ENCODE data around the gene INSC. TPM values are rescaled to one million over a fixed set of nuclear protein-coding genes. Genes with fewer than 3 reads are reported as not detected.

INSC gene
- total RNA-seq, 2 experiments from 2014 or later = not detected

- H3K27me3 ChIP-seq (ENCODE audit: control insufficient read depth in 1 of 2, insufficient read depth in 2 of 2, low read length in 2 of 2) = peaks cover 5 to 14% of the 10 kb centered on the region in 2 experiments
- no peaks in the 10 kb centered on the region for H3K4me1 Mint-ChIP-seq (ENCODE audit: low read depth)
- no peaks in the 10 kb centered on the region for H3K9me3 ChIP-seq (ENCODE audit: control insufficient read depth in 1 of 2, insufficient read depth in 1 of 2, low read length in 2 of 2)
- H3K36me3 ChIP-seq (ENCODE audit: insufficient read depth, low read length) = no peaks in the 10 kb centered on the region
- H3K27ac Mint-ChIP-seq = no peak overlapping the region
- H3K4me1 ChIP-seq (ENCODE audit: insufficient read depth, low read length) = no peaks in the 10 kb centered on the region
- DNase-seq (no peak), ATAC-seq (ENCODE audit: poor library complexity) (no peak)
- ChIA-PET POLR2A (no interaction called here), CTCF (no interaction called here)
- TF ChIP-seq CTCF (IDR thresholded peaks at IDR 0.05) = no peak
- peaks cover 26% of the 10 kb centered on the region for H3K27me3 Mint-ChIP-seq
- H3K36me3 Mint-ChIP-seq (ENCODE audit: low read depth) = no peaks in the 10 kb centered on the region
- H3K4me3 Mint-ChIP-seq = no peak overlapping the region
- H3K9me3 Mint-ChIP-seq = no peaks in the 10 kb centered on the region
- intact Hi-C loops (cut with DNase I, micrococcal nuclease) = no loop called here
- no peak overlapping the region for H3K27ac ChIP-seq (ENCODE audit: low read depth in 1 of 2, low read length in 2 of 2)
- no peak overlapping the region for H3K4me3 ChIP-seq (ENCODE audit: low read length)
Observed at GRCh38 chr11:15127341-15127740, 12.6 kb downstream of the INSC start.

- no peaks in the 10 kb centered on the region for H3K9me3 Mint-ChIP-seq
- no peak for DNase-seq
- H3K4me1 Mint-ChIP-seq (ENCODE audit: low read depth) = no peaks in the 10 kb centered on the region
- intact Hi-C loops (cut with DNase I, micrococcal nuclease) = no loop called here
- no peak overlapping the region for H3K4me3 ChIP-seq (ENCODE audit: low read length)
- H3K36me3 Mint-ChIP-seq (ENCODE audit: low read depth) = no peaks in the 10 kb centered on the region
- peaks cover 17% of the 10 kb centered on the region for H3K27me3 Mint-ChIP-seq
- H3K27ac Mint-ChIP-seq = no peak overlapping the region
- no peak for ATAC-seq (ENCODE audit: poor library complexity)
- no peak for TF ChIP-seq CTCF (IDR thresholded peaks at IDR 0.05)
- H3K27me3 ChIP-seq (ENCODE audit: control insufficient read depth in 1 of 2, insufficient read depth in 2 of 2, low read length in 2 of 2) = peaks cover 0 to 13% of the 10 kb centered on the region in 2 experiments
- ChIA-PET CTCF (no interaction called here), POLR2A (no interaction called here)
- no peaks in the 10 kb centered on the region for H3K36me3 ChIP-seq (ENCODE audit: insufficient read depth, low read length)
- H3K27ac ChIP-seq (ENCODE audit: low read depth in 1 of 2, low read length in 2 of 2) = no peak overlapping the region
- no peaks in the 10 kb centered on the region for H3K4me1 ChIP-seq (ENCODE audit: insufficient read depth, low read length)
- no peak overlapping the region for H3K4me3 Mint-ChIP-seq
- no peaks in the 10 kb centered on the region for H3K9me3 ChIP-seq (ENCODE audit: control insufficient read depth in 1 of 2, insufficient read depth in 1 of 2, low read length in 2 of 2)
Observed at GRCh38 chr11:15128621-15129020, 13.9 kb downstream of the INSC start.

DNA sequence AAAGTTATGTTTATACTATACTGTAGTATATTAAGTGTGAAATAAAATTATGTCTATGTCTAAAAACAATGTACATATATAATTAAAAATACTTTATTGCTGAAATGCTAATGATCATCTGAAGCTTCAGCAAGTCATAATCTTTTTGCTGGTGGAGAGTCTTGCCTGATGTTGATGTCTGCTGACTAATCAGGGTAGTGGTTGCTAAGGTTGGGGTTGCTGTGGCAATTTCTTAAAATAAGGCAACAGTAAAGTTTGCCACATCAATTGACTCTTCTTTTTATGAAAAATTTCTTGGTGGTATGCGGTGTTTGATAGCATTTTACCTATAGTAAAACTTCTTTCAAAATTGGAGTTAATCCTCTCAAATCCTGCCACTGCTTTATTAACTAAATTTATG is 21.4 kb downstream of the INSC start:
- no peak overlapping the region for H3K27ac Mint-ChIP-seq
- peaks cover 9% of the 10 kb centered on the region for H3K27me3 Mint-ChIP-seq
- ChIA-PET CTCF (no interaction called here), POLR2A (no interaction called here)
- intact Hi-C loops (cut with DNase I, micrococcal nuclease) = no loop called here
- no peak overlapping the region for H3K27ac ChIP-seq (ENCODE audit: low read depth in 1 of 2, low read length in 2 of 2)
- no peaks in the 10 kb centered on the region for H3K4me1 ChIP-seq (ENCODE audit: insufficient read depth, low read length)
- ATAC-seq (ENCODE audit: poor library complexity) (no peak), DNase-seq (no peak)
- H3K9me3 Mint-ChIP-seq = no peaks in the 10 kb centered on the region
- no peak overlapping the region for H3K4me3 Mint-ChIP-seq
- no peak for TF ChIP-seq CTCF (IDR thresholded peaks at IDR 0.05)
- no peaks in the 10 kb centered on the region for H3K36me3 ChIP-seq (ENCODE audit: insufficient read depth, low read length)
- no peaks in the 10 kb centered on the region for H3K36me3 Mint-ChIP-seq (ENCODE audit: low read depth)
- H3K4me3 ChIP-seq (ENCODE audit: low read length) = no peak overlapping the region
- no peaks in the 10 kb centered on the region for H3K9me3 ChIP-seq (ENCODE audit: control insufficient read depth in 1 of 2, insufficient read depth in 1 of 2, low read length in 2 of 2)
- no peaks in the 10 kb centered on the region for H3K4me1 Mint-ChIP-seq (ENCODE audit: low read depth)
- peaks cover 0 to 2% of the 10 kb centered on the region in 2 experiments for H3K27me3 ChIP-seq (ENCODE audit: control insufficient read depth in 1 of 2, insufficient read depth in 2 of 2, low read length in 2 of 2)
